Activated CD8-positive, alpha-beta memory T cell treated with anti-CD3 and anti-CD28 coated beads for 48 hours (primary cell): ENCODE data around the gene ID1.

ENCODE experiments used
- DNase-seq, 3 experiments: peaks; one replicate each; pipeline ENCODE4 v3.0.0-alpha.2; 2020; ENCODE audit warnings: low read depth in 2 of 3, low spot score in 2 of 3

ID1 gene

GRCh38 chr20:31605031-31605901, at the start of gene ID1:
TSS of gene ID1 (plus strand) at chr20:31605289. CDS start at chr20:31605388, 99 bp downstream.
- peak; percentile 59 to 64 (median 62) for DNase-seq

- no peak for DNase-seq
Observed at GRCh38 chr20:31559704-31560093, 45.4 kb upstream of the ID1 start.

GRCh38 chr20:31560094-31560745, 44.9 kb upstream of the ID1 start:
- DNase-seq, result peak; percentile 40 to 69 (median 54)

DNA sequence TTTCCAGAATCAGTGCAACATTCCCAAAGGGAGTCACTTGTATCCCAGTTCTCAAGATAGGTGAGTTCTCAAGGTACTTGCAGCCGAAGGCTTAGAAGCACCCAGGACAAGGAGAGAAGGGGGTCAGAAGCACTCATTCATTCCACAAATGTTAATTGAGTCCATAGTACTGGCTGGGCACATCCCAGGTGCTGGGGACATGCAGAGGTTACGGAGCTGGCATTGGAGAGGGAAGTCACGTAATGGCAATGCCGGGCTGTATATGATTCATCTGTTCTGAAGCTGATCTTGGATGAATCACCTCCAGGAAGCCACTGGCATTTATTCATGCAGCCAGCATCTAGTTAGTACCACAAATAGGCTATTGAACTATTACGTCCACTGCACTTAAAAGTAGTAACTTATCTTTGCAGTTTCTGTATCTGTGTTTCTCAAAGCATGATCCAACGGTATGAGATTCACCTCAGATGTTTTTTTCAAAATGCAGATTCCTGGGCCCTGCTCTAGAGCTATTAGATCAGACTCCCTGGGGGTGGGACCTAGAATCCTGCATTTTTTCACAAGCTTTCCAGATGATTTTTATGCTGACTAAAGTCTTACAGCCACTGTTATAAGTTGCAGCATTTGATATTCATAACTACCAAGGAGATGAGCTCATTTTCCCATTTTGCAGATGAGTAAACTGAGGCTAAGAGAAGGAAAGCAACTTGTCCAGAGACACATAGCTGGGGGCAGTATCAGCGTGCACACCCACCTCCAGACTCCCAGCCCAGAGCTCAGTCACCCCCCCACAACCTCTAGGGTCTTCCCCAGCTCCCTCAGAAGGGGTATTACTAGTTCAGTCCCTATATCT, 44.1 kb upstream of the ID1 start:
- DNase-seq, result no peak

DNA sequence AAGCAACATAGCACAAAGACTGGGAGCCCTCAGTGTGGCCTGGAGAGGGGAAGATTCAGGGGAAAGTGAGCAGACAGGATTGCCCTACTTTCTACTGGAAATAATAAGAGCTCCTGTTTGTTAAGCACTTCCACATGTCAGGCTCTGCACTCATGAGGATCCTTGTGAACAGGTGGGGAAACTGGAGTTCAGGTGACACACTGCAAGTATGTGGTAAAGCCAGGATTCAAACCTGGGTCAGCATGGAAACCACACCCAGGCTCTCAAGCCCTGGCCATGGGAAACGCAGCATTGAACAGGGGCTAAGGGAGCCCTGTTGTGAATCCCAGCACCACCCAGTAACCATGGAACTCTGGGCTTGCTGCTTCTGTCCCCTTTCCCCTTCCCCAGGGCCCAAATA, 42.8 kb upstream of the ID1 start:
- DNase-seq, result no peak

DNA sequence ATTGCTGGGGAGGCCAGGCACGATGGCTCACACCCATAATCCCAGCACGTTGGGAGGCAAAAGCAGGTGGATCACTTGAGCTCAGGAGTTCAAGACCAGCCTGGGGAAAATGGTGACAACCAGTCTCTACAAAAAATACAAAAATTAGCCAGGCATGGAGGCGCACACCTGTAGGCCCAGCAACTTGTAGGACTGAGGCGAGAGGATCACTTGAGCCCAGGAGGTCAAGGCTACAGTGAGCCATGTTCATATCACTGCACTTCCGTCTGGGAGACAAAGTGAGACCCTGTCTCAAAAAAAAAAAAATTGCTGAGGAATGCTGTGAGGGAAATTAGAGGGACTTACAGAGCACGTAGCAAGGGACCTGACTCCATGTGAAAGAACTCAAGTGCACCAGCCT, 40.8 kb upstream of the ID1 start:
- DNase-seq, result no peak

GRCh38 chr20:31565699-31566318, 39.3 kb upstream of the ID1 start:
- DNase-seq, result no peak

GRCh38 chr20:31566319-31566657, 38.8 kb upstream of the ID1 start:
- DNase-seq, result no peak

GRCh38 chr20:31566658-31567379, 38.3 kb upstream of the ID1 start:
- DNase-seq, result no peak

DNA sequence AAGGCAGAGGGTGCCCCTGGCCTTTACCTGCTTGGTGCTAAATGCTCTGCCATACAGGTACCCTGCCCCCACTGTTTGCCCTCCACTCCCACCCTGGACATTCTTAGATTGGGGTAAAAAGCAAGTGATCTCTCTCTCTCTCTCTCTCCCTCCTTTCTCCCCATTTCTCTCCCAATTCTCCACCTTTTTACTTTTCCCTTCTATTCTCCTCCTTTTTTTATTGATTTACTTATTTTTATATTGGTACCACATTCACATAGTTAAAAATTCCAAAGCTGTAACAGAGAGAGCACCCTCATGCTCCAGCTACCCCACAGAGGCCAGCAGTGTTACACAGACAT, 37.7 kb upstream of the ID1 start:
- DNase-seq, result no peak

GRCh38 chr20:31568041-31568731, 36.9 kb upstream of the ID1 start:
- DNase-seq, result no peak

DNA sequence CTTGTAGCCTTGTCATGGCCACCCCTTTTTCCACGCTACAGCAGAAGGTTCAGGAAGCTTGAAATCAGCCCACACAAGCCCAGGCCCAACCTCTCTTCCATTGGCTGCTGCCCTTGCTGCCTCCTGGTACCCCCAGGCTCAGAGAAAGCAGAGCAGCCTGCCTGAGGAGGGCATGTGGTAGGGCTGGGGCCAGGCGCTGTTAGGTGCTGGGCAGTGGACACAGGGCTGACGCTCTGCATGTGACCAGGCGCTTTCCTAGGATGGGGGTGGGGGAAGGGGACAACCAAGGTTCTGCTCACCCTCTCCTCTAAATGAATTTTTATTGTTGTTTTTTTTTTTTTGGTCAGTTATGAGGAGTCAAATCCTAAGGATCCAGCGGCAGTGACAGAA, 36.3 kb upstream of the ID1 start:
- DNase-seq, result no peak

DNA sequence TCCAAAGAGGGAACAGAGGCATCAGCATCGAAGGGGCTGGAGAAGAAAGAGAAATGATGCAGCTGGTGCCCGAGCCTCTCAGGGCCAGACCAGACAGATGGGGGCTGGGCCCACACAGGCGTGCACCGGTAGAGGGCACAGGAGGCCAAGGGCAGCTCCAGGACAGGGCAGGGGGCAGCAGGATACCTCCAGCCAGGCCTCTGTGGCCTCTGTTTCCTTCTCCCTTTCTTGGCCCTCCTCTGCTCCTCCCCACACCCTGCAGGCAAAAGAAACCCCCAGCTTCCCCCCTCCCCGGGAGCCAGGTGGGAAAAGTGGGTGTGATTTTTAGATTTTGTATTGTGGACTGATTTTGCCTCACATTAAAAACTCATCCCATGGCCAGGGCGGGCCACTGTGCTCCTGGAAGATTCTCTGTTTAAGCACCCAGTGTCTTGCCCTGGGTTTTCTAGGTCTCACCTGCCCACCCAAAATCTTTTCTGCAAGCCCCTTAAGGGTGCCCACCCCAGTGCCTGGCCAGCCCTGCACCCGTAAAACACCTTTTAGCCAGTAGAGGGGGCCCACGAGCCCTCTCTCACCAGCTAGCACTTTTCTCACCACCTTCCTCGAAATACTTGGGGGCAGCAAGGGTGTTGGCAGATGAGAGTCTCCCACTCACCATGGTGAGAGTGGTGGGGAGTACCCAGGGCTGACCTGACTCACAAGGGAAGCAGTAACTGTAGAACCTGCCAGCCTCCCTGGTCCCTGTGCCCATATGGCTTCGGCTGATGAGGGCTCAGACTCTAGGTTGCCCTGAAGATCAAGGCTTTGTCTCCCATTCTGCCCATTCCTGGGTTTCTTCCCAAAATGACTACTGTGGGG, 35.7 kb upstream of the ID1 start:
- DNase-seq, result peak in 2 of 3 experiments; percentile 54 to 58

- no peak for DNase-seq
Observed at GRCh38 chr20:31570021-31570463, 35.0 kb upstream of the ID1 start.

- DNase-seq, result no peak
Observed at GRCh38 chr20:31570735-31571617, 34.1 kb upstream of the ID1 start.

- DNase-seq, result no peak
Observed at GRCh38 chr20:31572042-31572700, 32.9 kb upstream of the ID1 start.

DNA sequence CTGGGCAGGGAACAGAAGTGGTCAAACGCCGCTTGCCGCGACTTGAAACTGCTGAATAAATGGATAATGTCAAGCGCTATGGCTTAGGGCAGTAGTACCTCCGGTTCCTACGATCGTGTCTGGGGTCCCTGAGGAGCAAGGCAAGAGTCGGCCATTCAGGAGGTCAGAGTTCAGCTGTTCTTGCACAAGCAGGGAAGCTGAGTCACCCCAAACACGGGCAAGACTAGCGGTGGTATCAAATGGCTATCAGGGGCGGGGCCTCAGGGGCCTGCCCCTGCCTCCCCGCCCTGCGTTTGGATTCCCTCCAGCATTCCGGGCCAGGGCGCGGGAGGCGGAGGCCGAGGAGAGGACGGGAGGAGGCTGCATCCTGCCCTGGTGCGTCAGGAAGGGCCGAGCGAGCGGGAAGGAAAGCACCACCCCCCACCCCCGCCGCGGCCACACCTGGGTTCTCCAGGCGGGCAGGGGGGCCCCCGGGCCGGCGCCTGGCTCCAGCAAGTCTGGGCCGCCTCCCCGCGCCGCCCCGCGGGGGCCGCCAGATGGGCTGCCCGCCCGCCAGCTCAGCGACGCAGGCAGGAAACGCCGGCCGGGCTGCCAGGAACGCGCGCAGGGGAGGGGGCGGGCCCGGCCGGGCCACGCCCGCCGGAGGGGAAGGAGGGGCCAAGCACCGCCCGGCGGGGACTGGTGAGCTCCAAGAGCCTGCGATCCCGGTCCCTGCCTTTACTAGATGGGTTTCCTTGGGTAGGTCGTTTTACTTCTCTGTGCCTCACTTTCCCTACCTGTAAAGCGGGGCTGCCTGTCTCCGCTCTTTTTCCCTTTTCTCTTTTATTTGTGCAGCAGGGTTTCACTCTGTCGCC, 32.2 kb upstream of the ID1 start:
- peak; percentile 74 to 84 (median 74) for DNase-seq
